HEK293 (cell line): ENCODE measurements around the gene ODAD4.

Experiments used
- CTCF ChIA-PET: fragments of 350-600 bp; formaldehyde crosslinking; extraction: SDS; loops from one replicate; lab custom pipeline; 2021; ENCODE audit warnings: antibody characterized with exemption; lab: Yijun Ruan, JAX
- POLR2A ChIA-PET: fragments of 300-600 bp; formaldehyde crosslinking; extraction: SDS; loops from one replicate; lab custom pipeline; 2020; ENCODE audit warnings: antibody characterized with exemption, inconsistent platforms; lab: Yijun Ruan, JAX
- H3K27ac ChIP-seq: fragments of 200-500 bp; sonication (Bioruptor generic); 2 replicates; pipeline ENCODE4 v1.5.1; 2014; ENCODE audit warnings: low read depth, low read length, control low read depth, inconsistent platforms; ENCODE audit errors: extremely low read depth
- H3K36me3 ChIP-seq, 2 experiments: fragments of 200-500 bp in 1 of 2; sonication (Bioruptor generic) in 1 of 2; 1 replicate in 1 of 2; 2 replicates in 1 of 2; pipeline ENCODE4 v1.5.1; 2014 to 2017; ENCODE audit warnings: inconsistent platforms in 2 of 2, low read length in 2 of 2; ENCODE audit not compliant: control insufficient read depth in 2 of 2, insufficient read depth in 1 of 2
- H3K4me1 ChIP-seq: fragments of 200-500 bp; sonication (Bioruptor generic); 2 replicates; pipeline ENCODE4 v1.5.1; 2014; ENCODE audit warnings: mild to moderate bottlenecking, low read length, inconsistent platforms; ENCODE audit not compliant: control insufficient read depth, insufficient read depth
- H3K4me3 ChIP-seq: 2 replicates; pipeline ENCODE4 v1.5.1; 2011; ENCODE audit warnings: low read depth, mild to moderate bottlenecking, control low read depth, low read length, moderate library complexity
- H3K9me3 ChIP-seq: fragments of 200-500 bp; sonication (Bioruptor generic); 2 replicates; pipeline ENCODE4 v1.5.1; 2014; ENCODE audit warnings: low read depth, low read length, inconsistent platforms; ENCODE audit not compliant: control insufficient read depth, insufficient read depth
- BCL6B ChIP-seq: fragments of 450-650 bp; formaldehyde crosslinking; IDR thresholded peaks from 2 replicates; pipeline ENCODE4 v1.5.1; 2017; ENCODE audit warnings: missing biosample characterization, missing genetic modification characterization
- KLF1 ChIP-seq: fragments of 450-650 bp; formaldehyde crosslinking; IDR thresholded peaks from 2 replicates; pipeline ENCODE4 v1.5.1; 2016; ENCODE audit warnings: missing biosample characterization, missing genetic modification characterization
- OVOL3 ChIP-seq: fragments of 450-650 bp; formaldehyde crosslinking; IDR thresholded peaks from 2 replicates; pipeline ENCODE4 v1.5.1; 2016; ENCODE audit warnings: missing biosample characterization, missing genetic modification characterization
- REST ChIP-seq: fragments of 450-650 bp; formaldehyde crosslinking; IDR thresholded peaks from 2 replicates; pipeline ENCODE4 v1.5.1; 2016; ENCODE audit warnings: missing biosample characterization, missing genetic modification characterization
- SP3 ChIP-seq: fragments of 450-650 bp; formaldehyde crosslinking; IDR thresholded peaks from 2 replicates; pipeline ENCODE4 v1.5.1; 2016; ENCODE audit warnings: missing biosample characterization, missing genetic modification characterization
- WT1 ChIP-seq: fragments of 450-650 bp; formaldehyde crosslinking; IDR thresholded peaks from 2 replicates; pipeline ENCODE4 v1.5.1; 2016; ENCODE audit warnings: missing biosample characterization, missing genetic modification characterization
- ZBTB10 ChIP-seq: fragments of 450-650 bp; formaldehyde crosslinking; IDR thresholded peaks from 2 replicates; pipeline ENCODE4 v1.5.1; 2016; ENCODE audit warnings: missing biosample characterization, missing genetic modification characterization
- ZNF138 ChIP-seq: fragments of 450-650 bp; formaldehyde crosslinking; IDR thresholded peaks from 2 replicates; pipeline ENCODE4 v1.5.1; 2016; ENCODE audit warnings: missing biosample characterization, missing genetic modification characterization, borderline replicate concordance
- ZNF157 ChIP-seq: fragments of 450-650 bp; formaldehyde crosslinking; IDR thresholded peaks from 2 replicates; pipeline ENCODE4 v1.5.1; 2016; ENCODE audit warnings: missing biosample characterization, missing genetic modification characterization
- ZNF174 ChIP-seq: fragments of 450-650 bp; formaldehyde crosslinking; IDR thresholded peaks from 2 replicates; pipeline ENCODE4 v1.5.0; 2017; ENCODE audit warnings: missing biosample characterization, mild to moderate bottlenecking, missing genetic modification characterization
- ZNF184 ChIP-seq: fragments of 450-650 bp; IDR thresholded peaks from 2 replicates; pipeline ENCODE4 v1.5.1; 2018; ENCODE audit warnings: missing biosample characterization, mild to moderate bottlenecking, missing genetic modification characterization
- ZNF19 ChIP-seq: fragments of 450-650 bp; formaldehyde crosslinking; IDR thresholded peaks from 2 replicates; pipeline ENCODE4; 2016; ENCODE audit warnings: missing biosample characterization, missing genetic modification characterization, low read depth
- ZNF239 ChIP-seq: fragments of 450-650 bp; formaldehyde crosslinking; IDR thresholded peaks from 2 replicates; pipeline ENCODE4 v1.5.1; 2016; ENCODE audit warnings: missing biosample characterization, missing genetic modification characterization
- ZNF24 ChIP-seq: fragments of 450-650 bp; formaldehyde crosslinking; IDR thresholded peaks from 2 replicates; pipeline ENCODE4 v1.5.1; 2016; ENCODE audit warnings: missing biosample characterization, missing genetic modification characterization
- ZNF292 ChIP-seq: fragments of 450-650 bp; formaldehyde crosslinking; IDR thresholded peaks from 2 replicates; pipeline ENCODE4 v1.5.1; 2016; ENCODE audit warnings: low read depth, missing biosample characterization, missing genetic modification characterization, borderline replicate concordance
- ZNF341 ChIP-seq: fragments of 450-650 bp; formaldehyde crosslinking; IDR thresholded peaks from 2 replicates; pipeline ENCODE4; 2016; ENCODE audit warnings: low read depth, missing biosample characterization, missing genetic modification characterization
- ZNF362 ChIP-seq: fragments of 450-650 bp; formaldehyde crosslinking; IDR thresholded peaks from 2 replicates; pipeline ENCODE4 v1.5.1; 2016; ENCODE audit warnings: missing biosample characterization, missing genetic modification characterization
- ZNF391 ChIP-seq: fragments of 450-650 bp; formaldehyde crosslinking; IDR thresholded peaks from 2 replicates; pipeline ENCODE4 v1.5.1; 2016; ENCODE audit warnings: low read depth, missing biosample characterization, missing genetic modification characterization, borderline replicate concordance
- ZNF600 ChIP-seq: fragments of 450-650 bp; formaldehyde crosslinking; IDR thresholded peaks from 2 replicates; pipeline ENCODE4 v1.5.1; 2016; ENCODE audit warnings: missing biosample characterization, missing genetic modification characterization
- ZNF621 ChIP-seq: fragments of 450-650 bp; formaldehyde crosslinking; IDR thresholded peaks from 2 replicates; pipeline ENCODE4 v1.5.1; 2017; ENCODE audit warnings: missing biosample characterization, missing genetic modification characterization
- ZNF629 ChIP-seq: fragments of 450-650 bp; formaldehyde crosslinking; IDR thresholded peaks from 2 replicates; pipeline ENCODE4 v1.5.1; 2017; ENCODE audit warnings: missing biosample characterization, missing genetic modification characterization
- ZNF645 ChIP-seq: fragments of 450-650 bp; formaldehyde crosslinking; IDR thresholded peaks from 2 replicates; pipeline ENCODE4; 2016; ENCODE audit warnings: missing biosample characterization, missing genetic modification characterization
- ZNF658 ChIP-seq: fragments of 450-650 bp; formaldehyde crosslinking; IDR thresholded peaks from 2 replicates; pipeline ENCODE4; 2016; ENCODE audit warnings: missing biosample characterization, missing genetic modification characterization
- ZNF664 ChIP-seq: fragments of 450-650 bp; formaldehyde crosslinking; IDR thresholded peaks from 2 replicates; pipeline ENCODE4 v1.5.1; 2016; ENCODE audit warnings: missing biosample characterization, missing genetic modification characterization
- ZNF830 ChIP-seq: fragments of 450-650 bp; IDR thresholded peaks from 2 replicates; pipeline ENCODE4 v1.5.0; 2018; ENCODE audit warnings: missing biosample characterization, missing genetic modification characterization, low read depth, mild to moderate bottlenecking, moderate library complexity
- ZNF843 ChIP-seq: fragments of 450-650 bp; formaldehyde crosslinking; IDR thresholded peaks from 2 replicates; pipeline ENCODE4 v1.5.1; 2016; ENCODE audit warnings: missing biosample characterization, missing genetic modification characterization
- ZSCAN16 ChIP-seq: fragments of 450-650 bp; formaldehyde crosslinking; IDR thresholded peaks from 2 replicates; pipeline ENCODE4 v1.5.1; 2016; ENCODE audit warnings: missing biosample characterization, missing genetic modification characterization

The ODAD4 gene

GRCh38 chr17:41941168-41941567, 10.8 kb downstream of the ODAD4 start:
- TF ChIP-seq OVOL3 (tag by site-specific recombination) (no peak), ZNF157 (tag by site-specific recombination) (no peak), ZNF24 (tag by site-specific recombination) (no peak), ZNF174 (tag by site-specific recombination) (no peak), ZNF391 (no peak), WT1 (no peak), ZNF621 (tag by site-specific recombination) (no peak), ZNF664 (tag by site-specific recombination) (no peak), ZNF19 (tag by site-specific recombination) (no peak), SP3 (tag by site-specific recombination) (no peak), ZNF362 (tag by site-specific recombination) (no peak), ZBTB10 (tag by site-specific recombination) (no peak), ZNF341 (no peak), ZNF138 (tag by site-specific recombination) (no peak), KLF1 (tag by site-specific recombination) (no peak)
- POLR2A ChIA-PET, result no interaction called here
- no peaks in the 10 kb centered on the region for H3K4me1 ChIP-seq
- CTCF ChIA-PET, result interaction anchor here (0.7 kb wide), 1 partner anchor 20 kb away, joined by 3 read pairs; no protein-coding TSS in a partner anchor
- H3K4me3 ChIP-seq, result no peak overlapping the region
- peaks cover 0 to 19% of the 10 kb centered on the region in 2 experiments; a peak in 1 of 3 replicates for H3K36me3 ChIP-seq
- H3K27ac ChIP-seq, result no peak overlapping the region
- no peaks in the 10 kb centered on the region for H3K9me3 ChIP-seq

GRCh38 chr17:41942626-41943373, 12.4 kb downstream of the ODAD4 start:
- peaks cover 0 to 7% of the 10 kb centered on the region in 2 experiments; a peak in 2 of 3 replicates for H3K36me3 ChIP-seq
- ChIA-PET CTCF (interaction anchor here (1.6 kb wide), 1 partner anchor 9 kb away, joined by 4 read pairs; no protein-coding TSS in a partner anchor), POLR2A (no interaction called here)
- H3K4me1 ChIP-seq, result no peaks in the 10 kb centered on the region
- H3K9me3 ChIP-seq, result no peaks in the 10 kb centered on the region
- H3K4me3 ChIP-seq, result no peak overlapping the region
- H3K27ac ChIP-seq, result no peak overlapping the region
- TF ChIP-seq ZNF184 (no peak), BCL6B (tag by site-specific recombination) (no peak), ZNF629 (tag by site-specific recombination) (no peak), ZSCAN16 (tag by site-specific recombination) (no peak), REST (tag by site-specific recombination) (no peak), ZNF843 (tag by site-specific recombination) (no peak), ZNF239 (tag by site-specific recombination) (no peak), ZNF645 (tag by site-specific recombination) (no peak), KLF1 (tag by site-specific recombination) (no peak), ZNF292 (tag by site-specific recombination) (no peak), ZNF830 (no peak), ZNF600 (tag by site-specific recombination) (no peak), ZNF658 (tag by site-specific recombination) (no peak)
